ENCODE data around the gene COX7A2.

DNA sequence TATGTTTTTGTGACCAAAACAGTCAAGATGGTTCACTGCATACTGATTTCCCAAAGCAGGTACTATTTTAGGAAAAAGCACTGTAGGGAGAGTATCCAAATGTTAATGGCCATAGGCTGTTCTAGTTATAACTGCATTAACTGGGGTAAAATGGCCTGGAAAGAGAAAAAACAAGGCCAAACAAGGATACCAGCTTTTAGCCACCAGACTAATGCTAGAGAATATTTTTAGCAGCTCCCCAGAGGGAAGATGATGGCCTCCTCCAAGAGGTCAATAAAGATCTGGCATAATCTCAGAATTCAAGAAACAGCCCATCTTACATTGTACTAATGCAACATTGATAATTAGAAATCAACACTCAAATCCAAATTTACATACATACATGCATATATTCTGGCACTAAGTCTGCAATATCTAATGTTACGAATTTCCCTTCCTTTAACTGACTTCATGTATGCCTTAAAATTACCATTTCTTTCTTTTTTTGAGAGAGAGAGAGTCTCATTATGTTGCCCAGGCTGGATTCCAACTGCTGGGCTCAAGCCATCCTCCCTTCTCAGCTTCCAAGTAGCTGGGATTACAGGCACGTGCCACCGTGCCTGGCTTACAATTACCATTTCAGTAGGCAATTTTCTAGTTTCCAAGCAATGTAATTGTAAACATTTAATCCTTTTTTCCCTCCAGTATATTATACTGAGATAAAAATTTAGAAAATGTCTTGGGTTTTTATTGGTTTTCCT is 9.3 kb downstream of the COX7A2 start:
- TF ChIP-seq, protein P1, sequence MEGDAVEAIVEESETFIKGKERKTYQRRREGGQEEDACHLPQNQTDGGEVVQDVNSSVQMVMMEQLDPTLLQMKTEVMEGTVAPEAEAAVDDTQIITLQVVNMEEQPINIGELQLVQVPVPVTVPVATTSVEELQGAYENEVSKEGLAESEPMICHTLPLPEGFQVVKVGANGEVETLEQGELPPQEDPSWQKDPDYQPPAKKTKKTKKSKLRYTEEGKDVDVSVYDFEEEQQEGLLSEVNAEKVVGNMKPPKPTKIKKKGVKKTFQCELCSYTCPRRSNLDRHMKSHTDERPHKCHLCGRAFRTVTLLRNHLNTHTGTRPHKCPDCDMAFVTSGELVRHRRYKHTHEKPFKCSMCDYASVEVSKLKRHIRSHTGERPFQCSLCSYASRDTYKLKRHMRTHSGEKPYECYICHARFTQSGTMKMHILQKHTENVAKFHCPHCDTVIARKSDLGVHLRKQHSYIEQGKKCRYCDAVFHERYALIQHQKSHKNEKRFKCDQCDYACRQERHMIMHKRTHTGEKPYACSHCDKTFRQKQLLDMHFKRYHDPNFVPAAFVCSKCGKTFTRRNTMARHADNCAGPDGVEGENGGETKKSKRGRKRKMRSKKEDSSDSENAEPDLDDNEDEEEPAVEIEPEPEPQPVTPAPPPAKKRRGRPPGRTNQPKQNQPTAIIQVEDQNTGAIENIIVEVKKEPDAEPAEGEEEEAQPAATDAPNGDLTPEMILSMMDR (IDR thresholded peaks at IDR 0.05): no peak
- TF ChIP-seq, protein P2, sequence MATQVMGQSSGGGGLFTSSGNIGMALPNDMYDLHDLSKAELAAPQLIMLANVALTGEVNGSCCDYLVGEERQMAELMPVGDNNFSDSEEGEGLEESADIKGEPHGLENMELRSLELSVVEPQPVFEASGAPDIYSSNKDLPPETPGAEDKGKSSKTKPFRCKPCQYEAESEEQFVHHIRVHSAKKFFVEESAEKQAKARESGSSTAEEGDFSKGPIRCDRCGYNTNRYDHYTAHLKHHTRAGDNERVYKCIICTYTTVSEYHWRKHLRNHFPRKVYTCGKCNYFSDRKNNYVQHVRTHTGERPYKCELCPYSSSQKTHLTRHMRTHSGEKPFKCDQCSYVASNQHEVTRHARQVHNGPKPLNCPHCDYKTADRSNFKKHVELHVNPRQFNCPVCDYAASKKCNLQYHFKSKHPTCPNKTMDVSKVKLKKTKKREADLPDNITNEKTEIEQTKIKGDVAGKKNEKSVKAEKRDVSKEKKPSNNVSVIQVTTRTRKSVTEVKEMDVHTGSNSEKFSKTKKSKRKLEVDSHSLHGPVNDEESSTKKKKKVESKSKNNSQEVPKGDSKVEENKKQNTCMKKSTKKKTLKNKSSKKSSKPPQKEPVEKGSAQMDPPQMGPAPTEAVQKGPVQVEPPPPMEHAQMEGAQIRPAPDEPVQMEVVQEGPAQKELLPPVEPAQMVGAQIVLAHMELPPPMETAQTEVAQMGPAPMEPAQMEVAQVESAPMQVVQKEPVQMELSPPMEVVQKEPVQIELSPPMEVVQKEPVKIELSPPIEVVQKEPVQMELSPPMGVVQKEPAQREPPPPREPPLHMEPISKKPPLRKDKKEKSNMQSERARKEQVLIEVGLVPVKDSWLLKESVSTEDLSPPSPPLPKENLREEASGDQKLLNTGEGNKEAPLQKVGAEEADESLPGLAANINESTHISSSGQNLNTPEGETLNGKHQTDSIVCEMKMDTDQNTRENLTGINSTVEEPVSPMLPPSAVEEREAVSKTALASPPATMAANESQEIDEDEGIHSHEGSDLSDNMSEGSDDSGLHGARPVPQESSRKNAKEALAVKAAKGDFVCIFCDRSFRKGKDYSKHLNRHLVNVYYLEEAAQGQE (IDR thresholded peaks at IDR 0.05; ENCODE audit: insufficient read depth in 1 of 2, low read depth in 2 of 2, low read length in 1 of 2): no peak
- no peak for TF ChIP-seq POLR2AphosphoS5 (IDR thresholded peaks at IDR 0.05; ENCODE audit: low read depth, low read length)
- TF ChIP-seq SIN3A (IDR thresholded peaks at IDR 0.05; ENCODE audit: borderline replicate concordance, insufficient read depth, low read depth, low read length): no peak
